ENCODE data around the gene LOC101059915. TPM values are rescaled to one million over a fixed set of nuclear protein-coding genes. Genes with fewer than 3 reads are reported as not detected.

LOC101059915 gene

Other genes starting within 250 kb of the LOC101059915 start
- gene OGT, start 134.4 kb upstream of the LOC101059915 start, total RNA-seq: 64.2 TPM
- 0.96 TPM for gene GCNA, start 89.1 kb upstream of the LOC101059915 start, total RNA-seq
- gene CXCR3, start 49.0 kb upstream of the LOC101059915 start, total RNA-seq: not detected
- gene CXorf49, start 50.7 kb downstream of the LOC101059915 start, total RNA-seq: not detected
- not detected for gene CXorf49B, start 95.8 kb downstream of the LOC101059915 start, total RNA-seq
- gene NHSL2, start 243.3 kb downstream of the LOC101059915 start, total RNA-seq: 58.1 TPM

Measured in ascending aorta (tissue), 1 donor.